Esophagus muscularis mucosa (tissue), 4 donors: Measurements from ENCODE around the gene OAS1.

Experiments
- CTCF ChIP-seq, 3 experiments: fragments of 200-600 bp in 2 of 3; fragments of 450-650 bp in 1 of 3; sonication (generic) in 2 of 3; IDR thresholded peaks; one replicate each; pipeline ENCODE4 v1.5.1; 2017 to 2019; ENCODE audit warnings: antibody characterized with exemption in 3 of 3, mild to moderate bottlenecking in 2 of 3, moderate library complexity in 1 of 3
- EP300 ChIP-seq: sonication (generic); formaldehyde crosslinking; IDR thresholded peaks from one replicate; pipeline ENCODE4 v1.6.1; 2017; ENCODE audit warnings: antibody characterized with exemption
- POLR2A ChIP-seq: fragments of 450-650 bp; IDR thresholded peaks from one replicate; pipeline ENCODE4 v1.6.1; 2017; ENCODE audit warnings: antibody characterized with exemption, moderate library complexity, mild to moderate bottlenecking, low read depth
- POLR2AphosphoS5 ChIP-seq, 2 donors: sonication (generic); formaldehyde crosslinking; IDR thresholded peaks; one replicate each; pipeline ENCODE4 v1.6.1; 2017; ENCODE audit warnings: antibody characterized with exemption in 2 of 2

GRCh38 chr12:112936264-112936663 is 29.5 kb downstream of the OAS1 start:
- no peak for TF ChIP-seq POLR2AphosphoS5 (IDR thresholded peaks at IDR 0.05)
- TF ChIP-seq CTCF (IDR thresholded peaks at IDR 0.05): no peak
- no peak for TF ChIP-seq POLR2A
- TF ChIP-seq EP300: no peak
